Activated CD4-positive, alpha-beta T cell treated with anti-CD3 and anti-CD28 coated beads, Interleukin-2, amount 50 U/mL, for 1 hour (primary cell): Measurements from ENCODE around the gene HOXB6.

Source experiments
- DNase-seq: peaks from one replicate; pipeline ENCODE4 v3.0.0-alpha.2; 2020

HOXB6 gene

GRCh38 chr17:48621410-48622392, 16.9 kb upstream of the HOXB6 start:
- no peak for DNase-seq

GRCh38 chr17:48620461-48621139, 15.8 kb upstream of the HOXB6 start:
- no peak for DNase-seq

- DNase-seq, result no peak
Observed at GRCh38 chr17:48619826-48620449, 15.2 kb upstream of the HOXB6 start.

- DNase-seq, result peak; percentile 84
Observed at GRCh38 chr17:48618256-48618896, 13.6 kb upstream of the HOXB6 start.

GRCh38 chr17:48617471-48618255, 12.9 kb upstream of the HOXB6 start:
- DNase-seq, result no peak

GRCh38 chr17:48616717-48617470, 12.1 kb upstream of the HOXB6 start:
- no peak for DNase-seq

GRCh38 chr17:48615963-48616716, 11.4 kb upstream of the HOXB6 start:
- no peak for DNase-seq

GRCh38 chr17:48615047-48615962, 10.5 kb upstream of the HOXB6 start, which contains the start of gene HOXB8:
Gene HOXB8 (minus strand): TSS chr17:48615292. CDS start chr17:48614704, 588 bp downstream.
- no peak for DNase-seq

- DNase-seq, result peak; percentile 29
Observed at GRCh38 chr17:48613862-48614694, 9.3 kb upstream of the HOXB6 start.

- DNase-seq, result peak; percentile 43
Observed at GRCh38 chr17:48612854-48613691, 8.3 kb upstream of the HOXB6 start.

GRCh38 chr17:48612456-48612853, 7.7 kb upstream of the HOXB6 start:
- DNase-seq, result no peak

GRCh38 chr17:48611681-48612455, 7.1 kb upstream of the HOXB6 start:
- no peak for DNase-seq

GRCh38 chr17:48611213-48611612, 6.4 kb upstream of the HOXB6 start:
- DNase-seq, result no peak

- DNase-seq, result peak; percentile 57
Observed at GRCh38 chr17:48610282-48611211, 5.8 kb upstream of the HOXB6 start, which contains the start of gene HOXB7. Gene HOXB7 (minus strand): TSS chr17:48611017. CDS start chr17:48610918, 99 bp downstream.

- no peak for DNase-seq
Observed at GRCh38 chr17:48609759-48610281, 5.0 kb upstream of the HOXB6 start.
